Stimulated activated CD4-positive, alpha-beta T cell treated with anti-CD3 and anti-CD28 coated beads, TNF-alpha, amount 100 ng/mL, for 48 hours (primary cell): ENCODE results near the gene BMP10.

Experiments used
- DNase-seq, 3 donors: peaks; one replicate each; pipeline ENCODE4 v3.0.0-alpha.2; 2020; ENCODE audit warnings: low read depth in 3 of 3

BMP10 gene

GRCh38 chr2:68853035-68853434, 18.2 kb downstream of the BMP10 start:
- no peak for DNase-seq

DNA sequence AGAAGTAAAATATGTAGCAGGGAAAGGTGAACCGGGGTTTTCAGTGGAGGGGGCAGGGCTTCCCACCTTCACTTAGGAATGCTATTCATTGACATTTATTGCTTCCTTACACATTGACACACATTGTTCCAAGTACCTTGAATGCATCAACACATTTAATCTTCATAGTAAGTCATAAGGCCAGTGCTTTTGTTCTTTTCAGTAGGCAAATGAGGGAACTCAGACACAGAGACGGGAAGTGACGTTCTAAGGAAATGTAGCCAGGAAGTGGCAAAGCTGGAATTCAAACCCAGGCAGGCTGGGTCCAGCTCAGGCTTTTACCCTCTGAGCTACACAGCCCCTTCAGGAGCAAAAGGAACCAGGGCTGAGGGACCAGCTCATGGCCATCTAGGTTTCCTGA, 20.7 kb downstream of the BMP10 start:
- DNase-seq, result no peak

GRCh38 chr2:68849579-68850030, 21.6 kb downstream of the BMP10 start:
- DNase-seq, result no peak

- DNase-seq, result no peak
Observed at GRCh38 chr2:68847751-68848150, 23.4 kb downstream of the BMP10 start.

DNA sequence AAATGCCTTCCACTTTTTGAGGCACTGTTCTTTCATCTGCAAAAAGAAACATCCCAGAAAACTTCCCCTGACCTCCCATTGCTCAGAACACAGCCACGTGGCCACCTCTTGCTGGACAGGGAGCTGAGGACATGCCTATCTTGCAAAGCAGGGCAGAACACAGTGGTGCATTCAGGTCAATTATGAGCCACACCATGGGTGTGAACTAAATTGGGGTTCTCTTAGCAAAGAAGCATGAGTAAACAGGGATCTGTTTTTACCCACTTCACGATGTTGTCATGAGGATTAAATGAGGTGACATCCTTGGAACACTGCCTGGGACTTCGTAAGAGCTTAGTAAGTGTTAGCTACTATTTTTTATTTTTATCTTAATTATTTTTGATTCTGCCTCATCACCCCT, 25.1 kb downstream of the BMP10 start:
- DNase-seq, result no peak

GRCh38 chr2:68845043-68845442, 26.2 kb downstream of the BMP10 start:
- no peak for DNase-seq

GRCh38 chr2:68839260-68839833, 31.9 kb downstream of the BMP10 start:
- DNase-seq, result peak in 2 of 3 donors; percentile 3 to 16

GRCh38 chr2:68838641-68839040, 32.6 kb downstream of the BMP10 start:
- DNase-seq, result no peak

GRCh38 chr2:68837861-68838341, 33.3 kb downstream of the BMP10 start:
- DNase-seq, result no peak

DNA sequence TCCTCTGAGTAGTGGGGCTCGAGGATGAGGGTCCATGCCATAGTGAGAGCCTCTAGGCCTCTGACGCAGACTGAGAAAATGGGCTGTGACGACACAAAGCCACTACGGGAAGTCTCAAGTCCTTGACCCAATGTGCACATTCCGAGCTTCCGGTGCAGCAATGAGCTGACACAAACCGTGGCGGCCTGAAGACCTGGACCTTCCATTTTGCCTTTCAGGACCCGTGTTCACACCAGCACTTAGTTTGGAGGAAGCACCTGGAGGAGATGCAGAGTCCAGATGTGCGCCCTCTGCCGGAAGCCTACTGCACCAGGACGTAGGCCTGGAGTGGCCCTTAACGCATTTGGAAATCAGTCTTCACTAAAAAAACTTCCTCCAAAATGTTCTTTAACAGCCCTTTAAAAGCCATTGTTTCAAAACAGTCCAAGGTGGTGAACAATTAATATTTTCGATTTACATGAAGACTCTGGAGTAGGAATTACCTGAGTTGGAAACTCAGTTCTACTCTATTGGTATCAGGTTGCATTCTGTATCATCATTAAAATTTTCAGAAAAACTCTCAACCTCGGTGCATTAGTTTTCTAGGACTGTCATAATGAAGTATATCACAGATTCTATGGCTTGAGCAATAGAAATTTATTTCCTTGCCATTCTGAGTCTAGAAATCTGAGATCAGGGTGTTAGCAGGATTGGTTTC, 33.9 kb downstream of the BMP10 start:
- peak; percentile 26 to 57 (median 47) for DNase-seq

- DNase-seq, result no peak
Observed at GRCh38 chr2:68835621-68836020, 35.6 kb downstream of the BMP10 start.

DNA sequence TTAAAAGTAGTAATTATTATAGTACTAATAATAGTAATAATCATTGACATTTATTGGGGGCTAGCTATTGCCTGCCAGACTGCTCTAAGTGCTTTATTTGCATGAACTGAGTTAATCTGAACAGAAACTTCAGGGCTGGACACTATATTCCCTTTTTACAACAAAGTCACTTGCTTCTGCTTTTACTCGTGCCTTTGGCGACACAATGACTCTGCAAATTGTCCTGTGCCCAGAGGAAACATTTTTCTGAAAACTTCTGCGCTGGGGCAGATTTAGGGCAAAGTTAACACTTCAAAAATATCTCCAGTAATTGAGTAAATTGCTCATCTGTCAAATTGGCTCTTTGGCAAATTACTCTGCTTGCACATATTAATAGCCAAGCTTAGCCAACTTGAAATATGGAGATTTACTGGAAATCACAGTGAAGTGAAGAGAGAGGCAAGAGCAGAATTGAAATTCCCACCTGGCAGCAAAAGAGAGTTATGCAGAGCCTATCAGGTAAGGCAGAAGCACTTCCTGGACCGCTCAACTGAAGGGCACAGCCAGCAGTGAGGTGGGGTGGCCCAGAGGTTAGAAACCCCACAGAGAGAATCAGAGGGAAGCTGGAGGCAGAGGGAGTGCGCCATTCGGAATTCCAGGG, 36.3 kb downstream of the BMP10 start:
- DNase-seq, result no peak

- no peak for DNase-seq
Observed at GRCh38 chr2:68833162-68833561, 38.0 kb downstream of the BMP10 start.

GRCh38 chr2:68832233-68832869, 38.8 kb downstream of the BMP10 start:
- peak in 2 of 3 donors; percentile 21 to 24 for DNase-seq

DNA sequence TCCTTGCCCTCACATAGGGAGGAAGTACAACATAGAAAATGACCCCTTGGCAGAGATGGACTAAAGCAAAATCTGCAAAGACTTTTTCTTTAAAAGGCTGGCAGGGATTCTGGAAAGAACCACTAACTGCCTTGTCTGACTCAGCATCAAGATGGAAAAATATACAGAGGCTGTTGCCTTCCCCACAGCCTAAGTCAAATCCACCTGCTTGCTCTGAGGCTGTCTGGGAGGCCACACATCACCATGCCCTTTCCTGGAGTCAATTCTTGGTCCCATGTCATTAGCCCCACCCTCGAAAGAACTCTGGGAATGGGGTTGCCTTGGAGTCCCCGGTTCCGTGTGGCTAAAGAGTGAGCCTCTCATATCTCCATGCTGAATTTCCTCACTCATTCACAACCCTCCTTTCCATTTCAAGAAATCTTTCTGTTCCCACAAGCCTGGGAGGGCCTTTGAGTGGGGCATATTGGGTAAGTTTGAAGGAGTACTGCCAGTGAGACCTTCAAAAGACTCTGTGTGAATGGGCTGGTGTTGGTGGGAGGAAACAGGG, 39.4 kb downstream of the BMP10 start:
- no peak for DNase-seq

GRCh38 chr2:68829749-68830148, 41.4 kb downstream of the BMP10 start:
- no peak for DNase-seq

DNA sequence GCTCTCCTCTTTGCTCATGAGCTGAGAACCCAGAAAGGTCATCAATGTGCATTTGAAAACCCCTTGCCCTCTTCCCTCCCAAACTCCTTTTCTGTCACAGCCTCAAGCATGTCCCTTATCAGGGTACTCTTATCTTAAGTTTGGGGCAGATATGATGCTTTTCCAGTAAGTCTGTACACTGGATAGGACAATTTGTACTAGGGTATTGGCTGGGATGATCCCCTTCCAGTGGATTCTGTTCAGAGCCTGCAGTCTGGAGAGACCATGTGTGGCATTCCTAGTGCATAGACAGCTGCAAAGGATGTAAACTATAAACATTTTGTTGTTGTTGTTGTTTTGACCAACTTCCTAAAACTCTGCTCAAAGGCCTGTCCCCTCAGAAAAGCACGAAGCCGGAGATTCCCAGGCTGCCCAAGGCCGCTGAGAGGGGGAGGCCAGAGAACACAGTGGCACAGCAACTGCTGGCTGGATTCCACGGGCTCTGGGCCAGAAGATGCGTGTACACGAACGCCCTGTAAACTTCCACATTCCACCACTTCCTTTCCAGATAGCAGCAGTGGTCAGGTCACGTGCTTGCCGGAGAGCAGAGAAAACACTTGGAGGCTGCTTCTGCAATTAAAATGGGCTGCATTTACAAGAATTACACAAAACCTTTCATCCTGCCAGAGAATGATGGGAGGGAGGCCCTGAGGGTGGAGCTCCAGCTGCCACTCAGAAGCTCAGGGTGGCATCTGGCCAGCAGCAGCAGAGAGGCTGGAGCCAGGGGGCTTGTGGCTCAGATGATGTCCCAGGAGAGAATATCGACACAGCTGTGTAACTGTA, 42.1 kb downstream of the BMP10 start:
- peak; percentile 26 to 36 (median 34) for DNase-seq

GRCh38 chr2:68827666-68828065, 43.5 kb downstream of the BMP10 start:
- DNase-seq, result no peak

DNA sequence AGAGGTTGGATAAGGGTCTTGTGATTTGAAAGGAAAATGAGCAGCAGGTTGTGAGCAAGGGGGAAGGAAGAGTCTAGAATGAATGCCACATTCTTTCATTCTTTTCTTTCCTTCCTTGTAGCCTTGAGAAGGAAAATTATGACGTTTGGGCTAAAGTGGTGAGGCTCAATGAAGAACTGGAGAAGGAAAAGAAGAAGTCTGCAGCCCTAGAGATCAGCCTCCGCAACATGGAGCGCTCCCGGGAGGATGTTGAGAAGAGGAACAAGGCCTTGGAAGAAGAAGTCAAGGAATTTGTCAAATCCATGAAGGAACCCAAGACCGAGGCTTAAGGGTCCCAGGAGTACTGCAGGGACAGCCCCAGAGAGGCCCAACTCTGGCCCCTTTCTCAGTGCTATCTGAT, 45.3 kb downstream of the BMP10 start:
- DNase-seq, result no peak

GRCh38 chr2:68824831-68825230, 46.4 kb downstream of the BMP10 start:
- DNase-seq, result no peak

DNA sequence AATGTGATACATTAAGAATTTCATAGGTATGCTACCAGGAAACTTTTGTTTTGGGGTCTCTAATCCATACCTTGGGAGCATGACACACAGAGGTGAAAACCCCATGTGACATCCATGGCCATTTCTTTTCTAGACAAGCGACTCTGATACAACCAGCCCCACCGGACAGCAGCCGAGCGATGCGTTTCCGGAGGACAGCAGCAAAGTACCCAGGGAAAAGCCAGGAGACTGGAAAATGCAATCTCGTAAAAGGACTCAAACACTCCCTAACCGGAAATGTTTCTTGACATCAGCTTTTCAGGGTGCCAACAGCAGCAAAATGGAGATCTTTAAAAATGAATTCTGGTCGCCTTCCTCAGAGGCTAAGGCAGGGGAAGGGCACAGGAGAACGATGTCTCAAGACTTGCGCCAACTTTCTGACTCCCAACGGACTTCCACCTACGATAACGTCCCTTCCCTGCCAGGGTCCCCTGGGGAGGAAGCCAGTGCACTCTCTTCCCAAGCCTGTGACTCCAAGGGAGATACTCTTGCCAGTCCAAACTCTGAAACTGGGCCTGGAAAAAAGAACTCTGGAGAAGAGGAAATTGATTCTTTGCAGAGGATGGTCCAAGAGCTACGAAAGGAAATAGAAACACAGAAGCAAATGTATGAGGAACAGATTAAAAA, 48.9 kb downstream of the BMP10 start:
- no peak for DNase-seq
